Activated CD4-positive, CD25-positive, alpha-beta regulatory T cell treated with anti-CD3 and anti-CD28 coated beads, Interleukin-2, amount 50 U/mL, for 24 hours (primary cell): Measurements from ENCODE around the gene NOG.

Experiments
- ATAC-seq, 2 donors: fragments of 150-1000 bp; cut with Tn5 transposase; one replicate each; pipeline ENCODE4 v1.10.0; 2021; ENCODE audit warnings: mild to moderate bottlenecking in 1 of 2, moderate library complexity in 1 of 2

NOG gene

GRCh38 chr17:56593646-56594319, at the start of gene NOG:
Gene NOG, plus strand, starts transcription at chr17:56593699. Its CDS starts 525 bp downstream, at chr17:56594224.
- peak; percentile 38 to 39 for ATAC-seq

GRCh38 chr17:56545106-56545505, 48.4 kb upstream of the NOG start:
- no peak for ATAC-seq

- ATAC-seq: no peak
Observed at GRCh38 chr17:56545930-56546329, 47.6 kb upstream of the NOG start.

- ATAC-seq: no peak
Observed at GRCh38 chr17:56548661-56549060, 44.8 kb upstream of the NOG start.

GRCh38 chr17:56549501-56549900, 44.0 kb upstream of the NOG start:
- no peak for ATAC-seq

DNA sequence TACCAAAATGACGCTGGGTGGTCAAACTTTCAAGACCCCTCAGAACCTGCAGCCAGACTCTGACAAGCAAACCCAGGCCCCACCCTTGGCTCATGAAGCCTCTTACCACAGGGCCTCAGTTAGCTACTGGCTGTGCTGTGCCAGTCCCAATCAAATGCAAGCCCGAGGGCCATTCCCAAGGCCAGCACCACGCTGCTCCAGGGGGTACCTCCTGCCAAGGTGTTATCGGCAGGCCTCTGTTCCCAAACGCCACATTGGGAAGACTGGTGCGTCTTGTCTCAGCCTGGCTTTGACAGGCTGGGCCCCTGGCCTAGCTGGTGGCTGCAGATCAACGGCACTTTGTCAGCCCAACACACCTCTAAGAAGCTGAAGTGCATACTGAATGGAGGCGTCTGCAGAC, 35.8 kb upstream of the NOG start:
- ATAC-seq: no peak

DNA sequence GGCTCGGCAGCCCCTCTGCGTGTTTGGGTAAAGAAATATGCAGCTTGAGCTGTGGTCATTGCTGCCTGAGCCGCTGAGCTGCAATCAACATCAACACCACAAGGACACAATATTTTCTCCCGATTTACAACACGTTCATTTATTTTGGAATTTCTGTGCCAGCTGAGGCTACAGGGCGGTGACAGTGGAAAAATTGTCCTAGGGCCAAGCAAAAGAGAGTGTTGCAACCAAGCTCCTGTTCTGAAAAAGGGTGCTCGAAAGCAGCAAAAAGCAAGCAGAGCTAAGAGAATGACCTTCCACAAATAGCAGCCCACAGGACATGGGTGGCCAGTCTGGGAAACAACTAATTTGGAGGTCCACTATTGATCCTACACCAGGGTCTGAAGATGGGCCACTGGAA, 35.4 kb upstream of the NOG start:
- no peak for ATAC-seq

DNA sequence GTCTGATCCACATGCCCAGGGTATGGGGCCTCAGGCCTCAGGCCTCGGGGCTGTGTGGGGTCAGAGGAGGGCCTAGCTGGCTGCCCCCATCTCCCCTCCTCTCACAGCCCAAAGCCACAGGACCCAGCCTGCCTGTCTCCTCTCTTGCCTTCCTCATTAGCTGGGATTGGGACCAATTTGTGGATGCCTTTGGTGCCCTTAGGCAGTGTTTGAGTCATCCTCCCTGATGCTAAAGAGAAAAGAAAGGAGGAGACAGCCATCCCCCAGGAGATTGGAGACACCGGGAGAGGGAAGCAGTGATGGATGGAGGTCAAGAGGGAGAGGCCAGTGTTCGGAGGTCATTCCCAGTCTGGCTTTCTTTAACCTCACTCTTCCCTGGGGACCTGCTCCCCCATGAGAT, 23.3 kb upstream of the NOG start:
- ATAC-seq: no peak

DNA sequence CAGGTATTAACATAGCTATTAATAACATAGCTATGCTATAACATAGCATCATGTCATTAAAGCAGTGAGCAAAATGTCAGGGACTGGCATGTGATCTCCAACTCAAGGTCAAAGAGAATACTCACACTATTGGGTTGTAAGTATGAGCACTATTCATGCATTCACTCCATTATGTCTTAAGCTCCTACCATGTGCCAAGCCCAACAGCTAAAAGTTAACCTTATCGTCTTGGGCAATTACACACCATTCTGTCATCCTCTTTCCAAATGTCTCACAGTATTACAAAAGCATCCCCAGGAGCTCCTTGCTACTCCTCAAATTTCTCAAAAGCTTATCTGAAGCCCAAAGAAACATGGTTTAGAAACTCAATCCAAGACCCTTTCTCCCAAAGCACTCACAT, 22.0 kb upstream of the NOG start:
- no peak for ATAC-seq

DNA sequence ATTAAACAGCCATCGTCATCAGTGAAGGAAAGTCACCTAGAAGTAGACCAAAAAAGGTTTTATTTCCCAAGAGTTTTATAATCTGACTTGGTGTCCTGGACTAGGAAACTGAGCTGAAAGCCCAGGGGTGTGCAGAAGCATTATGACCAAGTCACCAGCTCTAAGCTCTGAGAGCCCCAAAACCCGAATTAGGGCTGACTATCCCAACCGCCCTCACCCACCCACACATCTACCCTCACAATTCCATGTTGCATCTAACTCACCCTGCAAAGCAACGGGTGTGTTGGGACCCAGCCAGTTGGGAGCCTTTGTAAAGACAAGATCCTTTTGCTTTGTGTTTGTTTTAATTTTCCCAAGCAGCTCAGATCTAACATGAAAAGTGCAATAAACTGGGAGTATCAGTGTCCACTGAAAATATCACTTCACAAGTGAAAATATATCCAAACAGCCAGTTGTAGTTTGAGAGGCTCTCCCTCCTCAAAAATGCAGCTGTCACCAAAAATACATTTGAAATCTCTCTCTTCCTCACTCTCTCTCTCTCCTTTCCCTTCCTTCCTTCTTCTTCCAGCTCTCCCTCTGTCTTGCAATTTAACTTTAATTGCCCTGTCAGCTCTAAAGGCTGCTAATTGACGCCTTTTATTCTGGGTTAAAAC, 16.2 kb upstream of the NOG start:
- ATAC-seq: no peak

- no peak for ATAC-seq
Observed at GRCh38 chr17:56577843-56578204, 15.7 kb upstream of the NOG start.

GRCh38 chr17:56581635-56582627, 11.6 kb upstream of the NOG start:
- no peak for ATAC-seq

GRCh38 chr17:56583772-56584171, 9.7 kb upstream of the NOG start:
- no peak for ATAC-seq

- no peak for ATAC-seq
Observed at GRCh38 chr17:56587298-56587697, 6.2 kb upstream of the NOG start.

GRCh38 chr17:56592487-56593085, 913 bp upstream of the NOG start:
- peak; percentile 66 to 71 for ATAC-seq

DNA sequence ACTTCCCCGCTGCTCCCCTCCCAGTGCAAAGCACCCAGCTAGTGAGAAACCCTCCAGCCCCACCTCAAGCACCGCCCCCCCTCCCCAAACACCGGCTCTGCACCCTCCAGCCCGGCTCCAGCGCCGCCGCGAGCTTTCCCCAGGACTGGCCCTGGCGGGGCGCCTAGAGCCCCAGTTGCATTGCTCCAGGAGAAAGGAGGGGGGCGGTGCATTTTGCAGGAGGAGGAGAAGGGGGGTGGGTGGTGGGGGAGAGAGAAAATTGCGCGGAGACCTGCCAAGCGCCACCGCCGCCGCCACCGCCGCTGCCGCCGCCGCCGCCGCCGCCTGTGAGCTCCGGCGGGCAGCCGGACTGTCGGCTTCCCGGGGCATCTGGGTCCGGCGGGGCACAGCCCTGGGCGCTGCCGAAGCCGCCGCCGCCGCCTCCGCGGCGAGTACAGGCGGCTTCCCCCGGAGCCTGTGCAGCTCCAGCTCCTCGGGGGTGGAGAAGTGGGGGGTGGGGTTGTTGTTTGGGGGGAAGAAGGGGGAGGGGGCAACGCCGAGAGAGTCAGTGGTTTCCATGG, 333 bp upstream of the NOG start:
- peak; percentile 18 to 29 for ATAC-seq

DNA sequence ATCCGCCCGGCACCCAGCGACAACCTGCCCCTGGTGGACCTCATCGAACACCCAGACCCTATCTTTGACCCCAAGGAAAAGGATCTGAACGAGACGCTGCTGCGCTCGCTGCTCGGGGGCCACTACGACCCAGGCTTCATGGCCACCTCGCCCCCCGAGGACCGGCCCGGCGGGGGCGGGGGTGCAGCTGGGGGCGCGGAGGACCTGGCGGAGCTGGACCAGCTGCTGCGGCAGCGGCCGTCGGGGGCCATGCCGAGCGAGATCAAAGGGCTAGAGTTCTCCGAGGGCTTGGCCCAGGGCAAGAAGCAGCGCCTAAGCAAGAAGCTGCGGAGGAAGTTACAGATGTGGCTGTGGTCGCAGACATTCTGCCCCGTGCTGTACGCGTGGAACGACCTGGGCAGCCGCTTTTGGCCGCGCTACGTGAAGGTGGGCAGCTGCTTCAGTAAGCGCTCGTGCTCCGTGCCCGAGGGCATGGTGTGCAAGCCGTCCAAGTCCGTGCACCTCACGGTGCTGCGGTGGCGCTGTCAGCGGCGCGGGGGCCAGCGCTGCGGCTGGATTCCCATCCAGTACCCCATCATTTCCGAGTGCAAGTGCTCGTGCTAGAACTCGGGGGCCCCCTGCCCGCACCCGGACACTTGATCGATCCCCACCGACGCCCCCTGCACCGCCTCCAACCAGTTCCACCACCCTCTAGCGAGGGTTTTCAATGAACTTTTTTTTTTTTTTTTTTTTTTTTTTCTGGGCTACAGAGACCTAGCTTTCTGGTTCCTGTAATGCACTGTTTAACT, 1.0 kb downstream of the NOG start:
- ATAC-seq: peak; percentile 12 to 14

DNA sequence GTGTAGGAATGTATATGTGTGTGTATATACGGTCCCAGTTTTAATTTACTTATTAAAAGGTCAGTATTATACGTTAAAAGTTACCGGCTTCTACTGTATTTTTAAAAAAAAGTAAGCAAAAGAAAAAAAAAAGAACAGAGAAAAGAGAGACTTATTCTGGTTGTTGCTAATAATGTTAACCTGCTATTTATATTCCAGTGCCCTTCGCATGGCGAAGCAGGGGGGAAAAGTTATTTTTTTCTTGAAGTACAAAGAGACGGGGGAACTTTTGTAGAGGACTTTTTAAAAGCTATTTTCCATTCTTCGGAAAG, 1.6 kb downstream of the NOG start:
- ATAC-seq: no peak

- no peak for ATAC-seq
Observed at GRCh38 chr17:56595831-56596690, 2.6 kb downstream of the NOG start.

DNA sequence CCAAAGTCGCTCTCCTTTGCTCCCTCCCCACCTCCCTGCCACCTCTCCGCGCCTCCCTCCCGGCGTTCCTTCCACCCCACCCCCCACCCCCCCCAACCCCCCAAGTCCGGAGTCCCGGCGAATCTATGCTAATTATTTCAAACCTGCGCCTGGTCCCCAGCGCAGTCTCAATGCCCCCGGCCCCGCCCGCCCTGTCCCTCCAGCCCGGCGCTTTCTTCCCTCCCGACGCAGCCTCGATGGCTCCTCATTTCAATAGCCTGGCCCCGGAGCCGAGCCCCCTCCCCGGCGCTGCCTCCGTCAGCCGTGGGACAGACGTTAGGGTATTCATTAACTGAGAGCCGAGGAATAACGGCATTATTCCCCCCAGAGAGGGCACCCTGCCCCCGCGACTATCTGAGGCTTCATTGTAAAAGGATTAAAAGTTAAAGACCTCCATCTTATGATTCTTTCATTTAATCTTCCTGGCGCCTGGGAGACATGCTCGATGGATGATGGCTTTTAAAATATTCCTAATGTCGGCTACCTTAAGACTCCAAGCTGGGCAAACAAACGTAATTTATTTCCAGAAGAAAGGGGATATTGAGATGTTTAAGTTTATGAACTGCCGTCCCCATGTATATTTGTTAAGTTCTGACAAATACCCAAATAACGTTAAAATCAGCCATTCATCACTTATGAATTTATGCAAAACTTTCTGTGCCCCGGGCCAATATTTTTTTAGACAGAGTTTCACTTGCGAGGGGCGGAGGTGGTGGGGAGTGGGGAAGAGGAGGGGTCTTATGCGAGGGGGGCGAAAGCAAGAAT, 3.4 kb downstream of the NOG start:
- no peak for ATAC-seq
